HK-2 (cell line): ENCODE results near the gene CDNF.
"Not testable (repeated sequence)": the region's sequence is repeated elsewhere in the genome, so short reads cannot be mapped to it uniquely, and the experiment has no call there.

ENCODE experiments used
- DNase-seq: peaks from one replicate; pipeline ENCODE4 v3.0.0-alpha.2; 2018; ENCODE audit not compliant: unreplicated experiment

CDNF gene

DNA sequence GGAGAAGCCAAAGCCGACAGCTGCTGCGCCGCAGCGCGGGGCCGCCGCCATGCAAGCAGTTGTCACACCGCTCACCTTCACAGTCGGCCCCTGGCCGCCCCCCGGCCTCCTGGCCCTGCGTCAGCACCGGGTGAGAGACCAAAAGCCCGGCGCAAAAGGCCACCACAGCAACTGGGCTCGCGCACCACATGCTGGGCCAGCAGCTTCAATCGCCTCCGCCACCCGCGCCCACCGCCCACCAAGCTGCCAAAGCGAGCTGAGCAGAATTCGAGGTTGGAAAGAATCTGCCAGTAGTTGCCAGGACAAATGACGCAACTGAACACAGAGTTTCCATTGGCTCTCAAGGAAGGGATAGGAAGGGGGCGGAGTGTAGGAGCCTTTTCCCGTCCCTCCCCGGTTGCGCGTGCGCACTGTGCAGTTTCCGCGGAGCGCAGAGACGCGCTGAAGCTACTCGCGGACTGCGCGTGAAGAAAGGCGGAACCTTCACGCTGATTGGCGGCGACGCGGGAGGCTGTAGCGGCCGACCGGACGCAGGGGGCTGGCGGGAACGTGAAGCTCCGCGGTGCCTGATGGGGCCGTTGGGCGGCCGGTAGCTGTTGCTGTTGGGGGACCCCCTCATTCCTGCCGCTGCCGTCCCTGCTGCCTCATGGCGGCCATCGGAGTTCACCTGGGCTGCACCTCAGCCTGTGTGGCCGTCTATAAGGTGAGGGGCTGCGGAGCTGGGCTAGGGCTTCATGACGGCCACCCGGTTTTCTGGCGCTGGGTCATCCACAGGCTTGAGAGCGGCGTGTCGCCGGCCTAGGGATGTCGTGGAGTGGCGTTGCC, at the start of gene CDNF, which contains the start of the genes HSPA14 and MSANTD7:
CDNF (minus strand) TSS at position 281 of the 825 bp plus-strand sequence; CDS start at position 190, 91 bp downstream.
HSPA14 (plus strand) TSS at position 550 of the 825 bp plus-strand sequence; CDS start at position 647, 97 bp downstream.
MSANTD7 (plus strand) TSS at position 550 of the 825 bp plus-strand sequence. CDS start 3,979 bp downstream, outside the sequence.
- DNase-seq = peak; percentile 96

GRCh38 chr10:14884082-14884481, 46.2 kb upstream of the CDNF start:
- DNase-seq = no peak

- no peak for DNase-seq
Measured at GRCh38 chr10:14880229-14880628, 42.4 kb upstream of the CDNF start.

GRCh38 chr10:14879928-14880193, 42.0 kb upstream of the CDNF start:
- DNase-seq = no peak

DNA sequence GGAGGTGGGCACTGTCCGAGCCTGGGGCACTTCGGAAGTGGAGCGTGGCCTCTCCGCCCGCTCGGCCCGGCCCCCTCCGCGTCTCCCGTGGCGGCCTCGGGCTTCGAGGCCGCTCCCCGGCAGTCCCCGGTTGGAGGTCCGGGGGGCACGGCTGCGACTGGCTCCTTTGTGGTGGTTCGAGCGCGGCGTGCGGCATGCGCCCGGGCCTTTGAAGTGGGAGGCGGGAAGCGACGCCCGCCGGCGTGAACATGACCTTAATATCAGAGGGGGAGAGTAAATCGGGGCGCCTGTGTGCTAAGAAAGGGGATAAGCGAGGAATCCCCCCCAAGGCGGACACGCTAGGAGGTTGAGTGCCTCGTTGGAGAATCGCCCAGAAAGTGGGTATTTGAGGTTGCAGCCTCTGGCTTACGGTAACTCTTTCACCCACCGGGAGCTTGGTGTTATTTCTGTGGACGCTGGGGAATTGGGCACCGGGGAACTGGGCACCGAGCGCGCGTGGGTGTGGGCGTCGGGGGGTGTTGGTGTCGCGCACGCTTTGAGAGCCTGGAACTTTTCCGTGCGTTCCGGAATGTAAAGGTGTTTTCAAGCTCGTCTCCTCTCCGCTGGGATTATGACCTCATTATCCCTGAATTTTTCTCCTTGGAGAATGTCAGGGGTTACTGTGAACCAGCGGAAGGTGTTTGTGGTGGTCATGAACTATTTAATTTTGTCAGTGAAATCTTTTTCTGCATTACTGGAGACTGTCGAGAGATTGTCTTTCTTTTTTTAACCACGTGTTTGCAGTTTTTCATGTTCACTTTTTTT, 41.5 kb upstream of the CDNF start:
- no peak for DNase-seq

GRCh38 chr10:14878266-14879123, 40.7 kb upstream of the CDNF start, which contains the start of gene SUV39H2:
SUV39H2 (plus strand) TSS chr10:14878866; CDS start chr10:14878889, 23 bp downstream.
- DNase-seq = peak; percentile 90

DNA sequence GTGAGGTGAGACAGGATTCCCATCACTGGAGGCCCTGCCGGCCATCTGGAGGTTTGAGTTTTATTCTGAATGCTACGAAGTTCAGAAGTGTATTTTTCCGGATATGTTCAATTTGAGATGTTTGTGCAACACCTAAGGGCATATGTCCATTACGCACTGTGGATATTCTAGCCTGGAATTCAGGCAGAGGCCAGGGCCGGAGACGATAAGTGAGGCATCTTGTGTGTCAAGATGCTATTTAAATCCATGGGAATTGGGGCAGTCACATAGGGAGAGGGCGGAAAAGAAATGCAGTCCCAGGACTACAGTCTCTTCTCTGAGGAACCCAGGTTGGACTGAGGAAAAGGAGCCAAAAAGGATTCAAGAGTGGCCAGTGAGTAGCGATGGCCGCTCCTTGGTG, 38.9 kb upstream of the CDNF start:
- DNase-seq = no peak

DNA sequence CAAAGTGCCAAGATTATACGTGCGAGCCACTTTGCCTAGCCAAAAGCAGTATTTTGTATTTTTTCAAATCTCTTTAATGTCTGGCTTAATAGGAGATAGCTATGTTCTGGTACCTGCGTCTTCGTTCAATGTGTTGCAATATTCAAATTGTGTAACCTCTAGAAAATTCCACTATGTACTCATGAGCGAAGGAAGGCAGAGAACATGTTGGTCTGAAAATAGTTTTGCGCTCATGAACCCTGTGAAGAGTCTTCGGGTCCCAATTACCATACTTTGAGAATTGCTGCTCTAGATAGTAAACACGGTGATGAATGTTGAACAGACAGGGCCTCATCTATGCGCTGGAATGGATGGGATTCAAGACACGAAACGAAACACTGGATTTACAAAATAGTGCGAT, 38.1 kb upstream of the CDNF start:
- DNase-seq = no peak

DNA sequence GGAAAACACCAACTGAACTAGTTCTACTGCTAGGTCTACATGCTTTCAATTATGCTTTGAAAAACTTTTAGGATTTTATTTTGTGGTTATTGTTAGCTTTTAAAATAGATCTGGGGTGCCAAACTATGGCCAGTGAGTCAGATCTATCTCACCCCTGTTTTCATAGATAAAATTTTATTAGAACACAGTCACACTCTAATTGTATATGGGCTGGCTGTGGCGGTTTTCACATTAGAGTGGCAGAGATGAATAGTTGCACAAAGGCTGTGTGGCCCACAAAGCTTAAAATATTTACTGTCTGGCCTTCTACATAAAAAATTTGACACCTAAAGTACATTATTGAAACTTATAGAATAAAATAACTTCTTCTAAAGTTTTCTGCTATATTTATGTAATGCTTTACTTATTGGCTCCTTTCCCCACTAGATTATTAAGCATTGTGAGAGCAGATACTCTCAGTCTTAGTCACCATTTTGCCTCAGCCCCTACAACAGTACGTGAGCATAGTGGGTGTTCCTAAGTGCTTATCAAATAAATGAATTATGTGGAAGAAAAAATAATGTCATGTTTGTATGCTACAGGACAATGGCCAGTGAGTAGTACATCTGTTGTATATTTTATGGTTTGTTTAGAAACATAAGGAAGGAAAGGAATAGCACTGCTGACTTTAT, 35.4 kb upstream of the CDNF start:
- no peak for DNase-seq

- not testable (repeated sequence) for DNase-seq
Measured at GRCh38 chr10:14864871-14865270, 27.0 kb upstream of the CDNF start.

GRCh38 chr10:14864466-14864865, 26.6 kb upstream of the CDNF start:
- not testable (repeated sequence) for DNase-seq

DNA sequence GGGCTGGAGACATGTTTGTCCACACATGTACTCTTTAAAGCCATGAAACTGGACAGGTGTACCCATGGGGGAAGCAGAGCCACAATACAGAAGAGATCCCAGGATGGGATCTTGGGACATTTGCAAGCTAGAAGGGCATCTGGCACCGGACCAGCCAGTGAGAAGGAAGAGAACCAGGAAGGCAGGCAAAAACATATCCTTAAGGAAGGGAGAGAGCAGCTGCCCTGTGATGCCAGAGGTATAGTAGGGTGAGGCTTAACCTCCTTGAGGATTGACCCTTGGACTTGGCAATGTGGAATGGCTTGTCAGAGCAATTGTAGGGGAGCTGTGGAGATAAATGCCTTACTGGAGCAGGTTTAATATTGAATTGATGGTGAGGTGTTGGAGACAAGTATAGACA, 23.0 kb upstream of the CDNF start:
- no peak for DNase-seq

DNA sequence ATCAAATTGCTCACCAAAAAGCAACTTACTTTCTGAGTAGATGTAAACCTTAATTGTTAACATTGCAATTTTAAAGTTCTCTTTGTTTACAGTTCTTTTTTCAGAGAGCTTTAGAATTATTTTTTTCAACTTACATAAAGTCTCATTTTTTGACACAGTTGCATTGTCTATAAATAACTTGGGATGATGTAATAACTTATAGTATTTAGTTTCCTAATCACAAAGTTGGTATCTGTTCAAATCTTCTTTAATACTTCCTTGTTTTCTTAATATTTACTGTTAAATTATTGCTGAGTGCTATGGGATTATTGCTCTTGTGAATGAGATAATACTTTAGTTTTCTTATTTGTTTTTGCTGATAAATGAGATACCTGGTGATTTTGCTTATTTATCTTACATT, 21.9 kb upstream of the CDNF start:
- no peak for DNase-seq

DNA sequence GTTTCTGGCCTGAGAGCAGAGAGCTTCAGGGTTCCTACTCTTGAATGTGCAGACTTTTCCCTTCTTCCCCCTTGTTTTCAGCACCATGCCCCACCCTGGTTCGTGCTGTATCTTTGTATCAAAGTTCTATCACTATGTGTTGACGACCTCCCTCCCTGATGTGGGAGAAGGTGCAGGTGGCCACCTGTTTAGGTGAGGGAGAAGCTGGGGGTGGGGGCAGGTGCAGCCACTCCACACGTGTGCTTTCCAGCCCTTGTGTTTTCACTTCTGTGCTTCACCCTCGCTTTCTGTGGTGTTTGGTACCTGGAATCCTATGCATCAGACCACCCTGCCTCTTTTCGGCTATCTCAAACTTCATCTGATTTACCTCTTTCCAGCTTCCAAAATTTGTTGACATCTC, 21.2 kb upstream of the CDNF start:
- DNase-seq = no peak

DNA sequence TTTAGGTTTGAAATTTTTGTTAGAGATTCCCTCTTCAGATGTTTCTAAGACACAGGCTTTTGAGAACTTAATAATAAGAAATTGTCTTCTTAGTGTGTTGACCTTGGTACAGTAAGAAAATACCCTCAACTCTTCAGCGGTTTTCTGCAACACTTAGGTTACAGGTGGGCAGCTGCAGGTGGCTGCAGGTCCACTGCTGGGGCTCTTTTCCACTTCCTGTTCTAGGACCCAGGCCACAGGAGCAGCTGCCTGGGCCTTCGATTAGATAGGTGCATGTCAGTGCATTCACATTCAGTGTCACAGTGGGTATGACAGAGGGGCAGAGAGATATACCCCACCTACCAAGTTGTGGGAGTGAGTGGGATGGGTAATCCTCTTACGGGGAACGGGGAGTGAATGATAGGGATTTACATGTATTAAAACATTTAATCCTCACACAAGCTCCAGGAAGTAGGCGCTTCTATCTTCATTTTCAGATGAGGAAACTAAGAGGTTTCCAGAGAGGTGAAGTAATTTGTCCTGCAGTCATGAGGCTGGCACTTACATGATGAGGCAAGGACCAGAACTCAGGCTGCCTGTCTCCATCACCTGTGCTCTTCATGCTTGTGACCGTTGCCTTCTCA, 20.6 kb upstream of the CDNF start:
- DNase-seq = no peak

DNA sequence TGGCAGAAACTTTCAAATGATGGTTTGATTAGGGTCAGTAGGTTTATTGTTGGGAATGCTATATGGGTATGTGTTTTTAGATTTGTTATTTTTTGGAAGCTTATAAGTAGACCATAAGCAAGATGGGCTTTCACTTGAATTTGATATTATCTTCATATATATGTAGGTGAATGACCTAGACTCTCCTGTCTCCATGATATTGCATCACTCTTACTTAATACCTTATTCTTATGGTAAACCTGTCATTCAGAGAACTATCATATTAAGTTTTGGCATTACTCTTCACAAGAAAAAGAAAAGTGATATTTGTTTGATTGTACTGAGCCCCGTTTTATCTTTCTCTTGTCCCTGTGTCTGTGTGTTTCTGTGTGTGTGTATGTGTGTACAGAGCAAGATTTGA, 17.6 kb upstream of the CDNF start:
- no peak for DNase-seq

DNA sequence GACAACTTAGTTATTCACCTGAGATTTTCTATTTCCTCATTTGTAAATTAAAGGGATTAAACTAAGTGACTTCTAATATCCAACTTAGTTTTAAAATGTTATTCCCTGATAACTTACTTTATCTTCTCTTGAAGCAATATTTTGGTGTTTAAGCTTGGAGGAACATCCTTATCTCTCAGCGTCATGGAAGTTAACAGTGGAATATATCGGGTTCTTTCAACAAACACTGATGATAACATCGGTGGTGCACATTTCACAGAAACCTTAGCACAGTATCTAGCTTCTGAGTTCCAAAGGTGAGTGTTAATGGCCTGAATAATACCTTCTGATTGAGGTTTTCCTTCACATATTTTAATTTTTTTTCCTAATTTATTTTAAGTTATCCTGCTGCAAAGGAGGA, 14.4 kb upstream of the CDNF start:
- DNase-seq = no peak

GRCh38 chr10:14844948-14845347, 7.1 kb upstream of the CDNF start:
- no peak for DNase-seq

DNA sequence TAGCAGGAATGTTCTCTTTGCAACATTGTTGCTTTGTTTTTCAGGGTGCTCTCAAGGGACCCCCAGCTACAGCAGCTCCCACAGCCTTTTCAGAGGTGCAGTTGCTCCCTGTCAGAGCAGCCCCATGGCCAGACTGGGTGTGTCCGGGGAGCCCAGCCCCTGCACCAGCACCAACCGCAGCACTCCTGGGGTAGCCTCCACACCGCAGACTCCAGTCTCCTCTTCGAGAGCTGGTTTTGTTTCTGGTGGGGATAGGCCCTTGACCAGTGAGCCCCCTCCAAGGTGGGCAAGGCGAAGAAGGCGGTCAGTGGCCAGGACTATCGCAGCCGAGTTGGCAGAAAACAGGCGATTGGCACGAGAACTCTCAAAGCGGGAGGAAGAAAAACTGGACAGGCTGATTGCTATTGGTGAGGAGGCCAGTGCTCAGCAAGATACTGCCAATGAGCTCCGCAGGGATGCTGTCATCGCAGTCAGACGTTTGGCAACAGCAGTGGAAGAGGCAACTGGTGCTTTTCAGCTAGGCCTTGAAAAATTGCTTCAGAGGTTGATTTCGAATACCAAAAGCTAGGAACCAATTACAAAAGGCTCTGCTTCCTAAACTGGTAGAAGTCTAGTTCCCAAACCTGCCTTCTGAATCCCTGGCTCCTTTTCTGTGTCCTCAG, 5.6 kb upstream of the CDNF start:
- DNase-seq = no peak

GRCh38 chr10:14840178-14840577, 2.3 kb upstream of the CDNF start:
- DNase-seq = no peak
